Measurements from ENCODE around the gene AK9.
"Not testable (repeated sequence)": the region's sequence is repeated elsewhere in the genome, so short reads cannot be mapped to it uniquely, and the experiment has no call there.

AK9 gene

DNA sequence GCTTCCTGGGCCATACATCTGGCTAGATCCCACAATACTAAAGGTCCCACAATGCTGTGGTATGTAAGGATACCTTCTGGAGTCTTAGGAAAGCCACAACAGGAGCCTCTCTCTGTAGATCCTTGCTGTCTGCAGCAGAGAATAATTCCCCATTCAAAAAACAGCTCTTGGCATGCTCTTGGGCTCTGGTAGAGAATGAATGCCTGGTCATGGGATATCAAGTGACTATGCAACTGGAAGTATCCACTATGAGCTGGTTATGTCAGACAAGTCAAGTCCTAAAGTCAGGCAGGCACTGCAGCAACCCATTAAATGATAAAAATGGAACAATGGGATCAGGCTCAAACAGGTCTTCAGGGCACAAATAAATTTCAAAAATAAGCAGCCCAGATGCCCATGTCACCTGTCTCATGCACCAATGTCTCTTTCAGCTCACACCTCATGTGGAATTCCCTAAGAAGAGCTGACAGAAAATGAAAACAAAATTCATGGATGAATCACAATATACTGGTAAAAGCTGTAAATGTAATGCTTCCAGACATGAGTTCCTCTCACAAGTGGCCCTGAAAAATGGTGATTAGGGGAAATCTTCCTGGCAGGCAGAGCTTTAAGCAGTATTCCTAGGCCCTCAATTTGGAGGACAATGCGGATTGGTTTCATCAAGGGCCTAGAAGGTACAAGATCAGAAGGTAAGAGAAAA is 4.3 kb downstream of the AK9 start:
- H3K4me1 ChIP-seq = peaks cover 0 to 11% (median 8%) of the 10 kb centered on the region in 4 donors
- DNase-seq = no peak
- H3K4me3 ChIP-seq = no peak overlapping the region
- intact Hi-C loops (cut with DNase I; ENCODE audit: low total_unique reads) = no loop called here
- H3K36me3 ChIP-seq = no peaks in the 10 kb centered on the region
- H3K27me3 ChIP-seq = no peaks in the 10 kb centered on the region
- H3K27ac ChIP-seq = no peak overlapping the region
- H3K9me3 ChIP-seq = no peaks in the 10 kb centered on the region
- TF ChIP-seq, protein P1, sequence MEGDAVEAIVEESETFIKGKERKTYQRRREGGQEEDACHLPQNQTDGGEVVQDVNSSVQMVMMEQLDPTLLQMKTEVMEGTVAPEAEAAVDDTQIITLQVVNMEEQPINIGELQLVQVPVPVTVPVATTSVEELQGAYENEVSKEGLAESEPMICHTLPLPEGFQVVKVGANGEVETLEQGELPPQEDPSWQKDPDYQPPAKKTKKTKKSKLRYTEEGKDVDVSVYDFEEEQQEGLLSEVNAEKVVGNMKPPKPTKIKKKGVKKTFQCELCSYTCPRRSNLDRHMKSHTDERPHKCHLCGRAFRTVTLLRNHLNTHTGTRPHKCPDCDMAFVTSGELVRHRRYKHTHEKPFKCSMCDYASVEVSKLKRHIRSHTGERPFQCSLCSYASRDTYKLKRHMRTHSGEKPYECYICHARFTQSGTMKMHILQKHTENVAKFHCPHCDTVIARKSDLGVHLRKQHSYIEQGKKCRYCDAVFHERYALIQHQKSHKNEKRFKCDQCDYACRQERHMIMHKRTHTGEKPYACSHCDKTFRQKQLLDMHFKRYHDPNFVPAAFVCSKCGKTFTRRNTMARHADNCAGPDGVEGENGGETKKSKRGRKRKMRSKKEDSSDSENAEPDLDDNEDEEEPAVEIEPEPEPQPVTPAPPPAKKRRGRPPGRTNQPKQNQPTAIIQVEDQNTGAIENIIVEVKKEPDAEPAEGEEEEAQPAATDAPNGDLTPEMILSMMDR (IDR thresholded peaks at IDR 0.05) = no peak

DNA sequence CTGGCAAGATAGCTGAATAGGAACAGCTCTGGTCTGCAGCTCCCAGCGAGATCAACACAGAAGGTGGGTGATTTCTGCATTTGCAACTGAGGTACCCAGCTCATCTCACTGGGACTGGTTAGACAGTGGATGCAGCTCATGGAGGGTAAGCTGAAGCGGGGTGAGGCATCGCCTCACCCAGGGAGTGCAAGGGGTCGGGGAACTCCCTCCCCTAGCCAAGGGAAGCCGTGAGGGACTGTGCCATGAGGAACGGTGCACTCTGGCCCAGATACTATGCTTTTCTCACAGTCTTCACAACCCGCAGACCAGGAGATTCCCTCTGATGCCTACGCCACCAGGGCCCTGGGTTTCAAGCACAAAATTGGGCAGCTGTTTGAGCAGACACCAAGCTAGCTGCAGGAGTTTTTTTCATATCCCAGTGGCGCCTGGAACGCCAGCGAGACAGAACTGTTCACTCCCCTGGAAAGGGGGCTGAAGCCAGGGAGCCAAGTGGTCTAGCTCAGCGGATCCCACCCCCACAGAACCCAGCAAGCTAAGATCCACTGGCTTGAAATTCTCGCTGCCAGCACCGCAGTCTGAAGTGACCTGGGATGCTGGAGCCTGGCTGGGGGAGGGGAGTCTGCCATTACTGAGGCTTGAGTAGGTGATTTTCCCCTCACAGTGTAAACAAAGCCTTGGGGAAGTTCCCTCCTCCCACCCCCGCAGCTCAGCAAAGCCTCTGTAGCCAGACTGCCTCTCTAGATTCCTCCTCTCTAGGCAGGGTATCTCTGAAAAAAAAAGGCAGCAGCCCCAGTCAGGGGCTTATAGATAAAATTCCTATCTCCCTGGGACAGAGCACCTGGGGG is 12.1 kb downstream of the AK9 start:
- DNase-seq; H3K4me1 ChIP-seq; H3K36me3 ChIP-seq; H3K9me3 ChIP-seq; H3K27ac ChIP-seq; H3K4me3 ChIP-seq; intact Hi-C loops (cut with DNase I; ENCODE audit: low total_unique reads); H3K27me3 ChIP-seq: not testable (repeated sequence)

DNA sequence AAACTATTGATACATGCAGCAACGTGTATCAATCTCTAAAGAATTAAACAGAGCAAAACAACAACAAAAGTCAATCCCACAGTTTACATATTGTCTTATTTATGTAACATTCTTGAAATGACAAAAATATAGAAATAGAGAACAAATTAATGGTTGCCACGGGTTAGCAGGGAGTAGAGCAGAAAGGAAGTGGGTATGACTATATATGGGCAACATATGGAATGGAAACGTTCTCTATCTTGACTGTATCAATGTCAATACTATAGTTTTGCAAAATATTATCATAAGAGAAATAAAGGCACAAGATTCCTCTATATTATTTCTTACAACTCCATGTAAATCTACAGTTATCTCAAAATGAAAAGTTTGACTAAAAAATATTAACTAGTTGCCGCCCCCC is 12.8 kb downstream of the AK9 start:
- DNase-seq = no peak
- H3K4me1 ChIP-seq = no peaks in the 10 kb centered on the region
- TF ChIP-seq, protein P1 (IDR thresholded peaks at IDR 0.05) = no peak
- H3K27me3 ChIP-seq = no peaks in the 10 kb centered on the region
- no peaks in the 10 kb centered on the region for H3K9me3 ChIP-seq
- no peak overlapping the region for H3K27ac ChIP-seq
- intact Hi-C loops (cut with DNase I; ENCODE audit: low total_unique reads) = no loop called here
- no peaks in the 10 kb centered on the region for H3K36me3 ChIP-seq
- H3K4me3 ChIP-seq = no peak overlapping the region

DNA sequence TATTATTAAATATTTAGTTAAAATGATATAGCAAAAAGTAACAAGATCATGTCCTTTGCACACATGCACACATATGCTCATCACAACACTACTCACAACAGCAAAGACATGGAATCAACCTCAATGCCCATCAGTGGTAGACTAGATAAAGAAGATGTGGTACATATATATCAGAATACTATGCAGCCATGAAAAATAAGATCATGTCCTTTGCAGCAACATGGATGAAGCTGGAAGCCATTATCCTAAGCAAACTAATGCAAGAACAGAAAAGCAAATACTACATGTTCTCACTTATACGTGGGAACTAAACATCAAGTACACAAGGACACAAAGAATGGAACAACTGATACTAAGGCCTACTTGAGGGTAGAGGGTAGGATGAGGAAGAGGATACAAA is 14.3 kb downstream of the AK9 start:
- Histone ChIP-seq H3K27me3 (no peaks in the 10 kb centered on the region), H3K4me3 (no peak overlapping the region), H3K27ac (no peak overlapping the region), H3K9me3 (no peaks in the 10 kb centered on the region), H3K4me1 (peaks cover 0 to 7% (median 0%) of the 10 kb centered on the region in 4 donors), H3K36me3 (no peaks in the 10 kb centered on the region)
- TF ChIP-seq, protein P1 (IDR thresholded peaks at IDR 0.05) = no peak
- intact Hi-C loops (cut with DNase I; ENCODE audit: low total_unique reads) = no loop called here
- no peak for DNase-seq

DNA sequence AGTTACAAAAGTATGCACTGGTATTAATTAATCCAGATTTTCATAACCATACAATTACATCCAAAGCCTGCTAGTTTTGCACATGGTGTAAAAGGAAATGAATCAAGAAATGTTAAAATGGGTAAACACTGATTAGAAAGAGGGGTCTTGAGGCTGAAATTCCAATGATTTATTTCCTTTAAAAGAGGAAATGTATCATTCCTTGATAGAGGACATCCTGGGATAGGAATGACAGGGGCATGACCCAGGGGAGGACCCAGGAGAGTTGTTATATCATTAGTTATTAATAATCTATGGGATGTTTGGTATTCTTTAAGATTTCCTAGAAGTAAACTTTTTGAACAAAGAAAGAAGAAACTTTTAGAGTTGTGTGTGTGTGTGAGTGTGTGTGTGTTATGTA is 18.2 kb downstream of the AK9 start:
- DNase-seq = no peak
- intact Hi-C loops (cut with DNase I; ENCODE audit: low total_unique reads) = no loop called here
- TF ChIP-seq, protein P1 (IDR thresholded peaks at IDR 0.05) = no peak
- Histone ChIP-seq H3K4me1 (peaks cover 0 to 13% (median 0%) of the 10 kb centered on the region in 4 donors), H3K27me3 (no peaks in the 10 kb centered on the region), H3K27ac (no peak overlapping the region), H3K9me3 (no peaks in the 10 kb centered on the region), H3K4me3 (no peak overlapping the region), H3K36me3 (peaks cover 0 to 8% (median 0%) of the 10 kb centered on the region in 3 donors)

DNA sequence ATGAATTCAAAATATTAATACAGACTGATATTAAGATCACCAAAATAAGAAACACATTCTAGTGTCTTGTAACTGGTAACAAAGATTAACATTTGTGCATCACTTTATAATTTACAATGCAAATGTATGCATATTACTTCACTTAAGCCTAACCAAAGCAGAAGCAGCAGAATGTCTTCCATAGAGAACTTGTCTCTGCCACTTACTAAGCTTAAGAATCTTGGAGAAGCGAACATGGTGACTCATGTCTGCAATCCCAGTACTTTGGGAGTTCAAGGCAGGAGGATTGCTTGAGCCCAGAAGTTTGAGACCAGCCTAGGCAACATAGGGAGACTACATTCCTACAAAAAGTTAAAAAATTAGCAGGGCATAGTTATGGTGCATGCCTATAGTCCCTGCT is 18.8 kb downstream of the AK9 start:
- Histone ChIP-seq H3K27ac (no peak overlapping the region), H3K4me3 (no peak overlapping the region), H3K36me3 (peaks cover 0 to 8% (median 0%) of the 10 kb centered on the region in 3 donors), H3K27me3 (no peaks in the 10 kb centered on the region), H3K9me3 (no peaks in the 10 kb centered on the region), H3K4me1 (peaks cover 0 to 13% (median 0%) of the 10 kb centered on the region in 4 donors)
- no peak for DNase-seq
- intact Hi-C loops (cut with DNase I; ENCODE audit: low total_unique reads) = no loop called here
- TF ChIP-seq, protein P1 (IDR thresholded peaks at IDR 0.05) = no peak
